ENCODE results near the gene ICAM5. TPM values are rescaled to one million over a fixed set of nuclear protein-coding genes. Genes with fewer than 3 reads are reported as not detected.

The ICAM5 gene
- total RNA-seq, 1 experiment from 2014 or later = 19.2 TPM

GRCh38 chr19:10289167-10289835 lies 451 bp upstream of the ICAM5 start:
- DNase-seq = peak; percentile 71 to 76
- peaks cover 18% of the 10 kb centered on the region; the same call in 1 of the 2 replicates for H3F3A ChIP-seq (ENCODE audit: insufficient read depth, low read depth)
- H3K9me2 ChIP-seq (ENCODE audit: insufficient read depth) = no peaks in the 10 kb centered on the region
- no peaks in the 10 kb centered on the region for H4K20me1 ChIP-seq (ENCODE audit: insufficient read depth)
- TF ChIP-seq EZH2 (IDR thresholded peaks at IDR 0.05; ENCODE audit: low read depth) (no peak), CTCF (conservative IDR thresholded peaks at IDR 0.05) (no peak)
- H3K4me3 ChIP-seq = peak overlapping the region; percentile 78
- peaks cover 17% of the 10 kb centered on the region for H3K4me1 ChIP-seq (replicated peaks; ENCODE audit: insufficient read depth)
- H3K36me3 ChIP-seq (ENCODE audit: low read depth) = peaks cover 9% of the 10 kb centered on the region; the same call in 1 of the 2 replicates
- CTCF ChIA-PET = interaction anchor here (0.6 to 1.0 kb wide), 6 partner anchors 18 to 1876 kb away, joined by 3 to 6 read pairs (median 3); partner anchors contain the start of genes ICAM1 and MARCHF2
- H2AFZ ChIP-seq = peak overlapping the region; percentile 89
- intact Hi-C loops (cut with micrococcal nuclease; ENCODE audit: unreplicated experiment) = no loop called here
- no peaks in the 10 kb centered on the region for H3K9me3 ChIP-seq (ENCODE audit: insufficient read depth, low read depth)
- no peaks in the 10 kb centered on the region for H3K79me2 ChIP-seq (ENCODE audit: low read depth)
- H3K4me2 ChIP-seq = peak overlapping the region; percentile 97
- 0 out of 2 replicates have a peak overlapping the region, but pooled peaks have one; percentile 28 for H3K27ac ChIP-seq
- POLR2A ChIA-PET (ENCODE audit: unreplicated experiment) = interaction anchor here (0.6 to 1.9 kb wide), 9 partner anchors 9 to 193 kb away, joined by 3 to 13 read pairs (median 4); partner anchors contain the start of genes ICAM1 and MRPL4
- H3K27me3 ChIP-seq (ENCODE audit: insufficient read depth, low read depth) = no peaks in the 10 kb centered on the region
- BruUV-seq (replicated peaks) = no TSS peak

GRCh38 chr19:10290357-10290875 lies 664 bp downstream of the ICAM5 start:
- no peaks in the 10 kb centered on the region for H3K27me3 ChIP-seq (ENCODE audit: insufficient read depth, low read depth)
- no peak for DNase-seq
- no peaks in the 10 kb centered on the region for H3K9me2 ChIP-seq (ENCODE audit: insufficient read depth)
- H3K4me1 ChIP-seq (replicated peaks; ENCODE audit: insufficient read depth) = peaks cover 17% of the 10 kb centered on the region
- ChIA-PET POLR2A (ENCODE audit: unreplicated experiment) (interaction anchor here (0.6 to 1.4 kb wide), 2 partner anchors 44 to 64 kb away, joined by 3 to 6 read pairs; no protein-coding TSS in a partner anchor), CTCF (no interaction called here)
- peaks cover 18% of the 10 kb centered on the region; the same call in 1 of the 2 replicates for H3F3A ChIP-seq (ENCODE audit: insufficient read depth, low read depth)
- no peaks in the 10 kb centered on the region for H3K9me3 ChIP-seq (ENCODE audit: insufficient read depth, low read depth)
- H2AFZ ChIP-seq = peak overlapping the region; percentile 89
- H4K20me1 ChIP-seq (ENCODE audit: insufficient read depth) = no peaks in the 10 kb centered on the region
- TF ChIP-seq EZH2 (IDR thresholded peaks at IDR 0.05; ENCODE audit: low read depth) (no peak), CTCF (conservative IDR thresholded peaks at IDR 0.05) (no peak)
- H3K36me3 ChIP-seq (ENCODE audit: low read depth) = peaks cover 4% of the 10 kb centered on the region; the same call in 1 of the 2 replicates
- peak overlapping the region; percentile 97 for H3K4me2 ChIP-seq
- H3K4me3 ChIP-seq = peak overlapping the region; percentile 78
- BruUV-seq (replicated peaks) = no TSS peak
- H3K27ac ChIP-seq = no peak overlapping the region
- intact Hi-C loops (cut with micrococcal nuclease; ENCODE audit: unreplicated experiment) = no loop called here
- H3K79me2 ChIP-seq (ENCODE audit: low read depth) = no peaks in the 10 kb centered on the region

- peaks cover 17% of the 10 kb centered on the region for H3K4me1 ChIP-seq (replicated peaks; ENCODE audit: insufficient read depth)
- BruUV-seq (replicated peaks) = no TSS peak
- intact Hi-C loops (cut with micrococcal nuclease; ENCODE audit: unreplicated experiment) = no loop called here
- no peak overlapping the region for H3K27ac ChIP-seq
- ChIA-PET POLR2A (ENCODE audit: unreplicated experiment) (interaction anchor here (0.6 to 0.7 kb wide), 4 partner anchors 22 to 391 kb away, joined by 4 to 10 read pairs (median 6); partner anchors contain the start of gene RAVER1), CTCF (interaction anchor here (0.8 kb wide), 1 partner anchor 89 kb away, joined by 4 read pairs; the partner anchor contains the start of gene TYK2)
- peak overlapping the region; percentile 97 for H3K4me2 ChIP-seq
- peaks cover 14% of the 10 kb centered on the region; the same call in 1 of the 2 replicates for H3F3A ChIP-seq (ENCODE audit: insufficient read depth, low read depth)
- H4K20me1 ChIP-seq (ENCODE audit: insufficient read depth) = no peaks in the 10 kb centered on the region
- no peaks in the 10 kb centered on the region for H3K27me3 ChIP-seq (ENCODE audit: insufficient read depth, low read depth)
- H3K9me2 ChIP-seq (ENCODE audit: insufficient read depth) = no peaks in the 10 kb centered on the region
- TF ChIP-seq CTCF (conservative IDR thresholded peaks at IDR 0.05) = no peak
- no peak for TF ChIP-seq EZH2 (IDR thresholded peaks at IDR 0.05; ENCODE audit: low read depth)
- peak in 1 of 2 experiments; percentile 49 for DNase-seq
- H3K36me3 ChIP-seq (ENCODE audit: low read depth) = no peaks in the 10 kb centered on the region
- no peaks in the 10 kb centered on the region for H3K79me2 ChIP-seq (ENCODE audit: low read depth)
- peak overlapping the region; percentile 78 for H3K4me3 ChIP-seq
- H3K9me3 ChIP-seq (ENCODE audit: insufficient read depth, low read depth) = no peaks in the 10 kb centered on the region
- peak overlapping the region; percentile 89 for H2AFZ ChIP-seq
These were observed 1.3 kb downstream of the ICAM5 start for GRCh38 chr19:10290876-10291553.

Data from PC-9 (cell line).